HEK293 (cell line): Measurements from ENCODE around the gene SPOCK1.

ENCODE experiments used
- CTCF ChIA-PET: fragments of 350-600 bp; formaldehyde crosslinking; extraction: SDS; loops from one replicate; lab custom pipeline; 2021; ENCODE audit warnings: antibody characterized with exemption; lab: Yijun Ruan, JAX
- POLR2A ChIA-PET: fragments of 300-600 bp; formaldehyde crosslinking; extraction: SDS; loops from one replicate; lab custom pipeline; 2020; ENCODE audit warnings: antibody characterized with exemption, inconsistent platforms; lab: Yijun Ruan, JAX
- H3K27ac ChIP-seq: fragments of 200-500 bp; sonication (Bioruptor generic); 2 replicates; pipeline ENCODE4 v1.5.1; 2014; ENCODE audit warnings: low read depth, low read length, control low read depth, inconsistent platforms; ENCODE audit errors: extremely low read depth
- H3K36me3 ChIP-seq, 2 experiments: fragments of 200-500 bp in 1 of 2; sonication (Bioruptor generic) in 1 of 2; 1 replicate in 1 of 2; 2 replicates in 1 of 2; pipeline ENCODE4 v1.5.1; 2014 to 2017; ENCODE audit warnings: inconsistent platforms in 2 of 2, low read length in 2 of 2; ENCODE audit not compliant: control insufficient read depth in 2 of 2, insufficient read depth in 1 of 2
- H3K4me1 ChIP-seq: fragments of 200-500 bp; sonication (Bioruptor generic); 2 replicates; pipeline ENCODE4 v1.5.1; 2014; ENCODE audit warnings: mild to moderate bottlenecking, low read length, inconsistent platforms; ENCODE audit not compliant: control insufficient read depth, insufficient read depth
- H3K4me3 ChIP-seq: 2 replicates; pipeline ENCODE4 v1.5.1; 2011; ENCODE audit warnings: low read depth, mild to moderate bottlenecking, control low read depth, low read length, moderate library complexity
- H3K9me3 ChIP-seq: fragments of 200-500 bp; sonication (Bioruptor generic); 2 replicates; pipeline ENCODE4 v1.5.1; 2014; ENCODE audit warnings: low read depth, low read length, inconsistent platforms; ENCODE audit not compliant: control insufficient read depth, insufficient read depth
- BCL11B ChIP-seq: fragments of 450-650 bp; formaldehyde crosslinking; IDR thresholded peaks from 2 replicates; pipeline ENCODE4 v1.5.1; 2016; ENCODE audit warnings: low read depth, missing biosample characterization, missing genetic modification characterization
- GLIS2 ChIP-seq: fragments of 450-650 bp; formaldehyde crosslinking; IDR thresholded peaks from 2 replicates; pipeline ENCODE4 v1.5.1; 2016; ENCODE audit warnings: missing biosample characterization, missing genetic modification characterization
- KLF9 ChIP-seq: fragments of 450-650 bp; formaldehyde crosslinking; IDR thresholded peaks from 2 replicates; pipeline ENCODE4 v1.5.1; 2016; ENCODE audit warnings: missing biosample characterization, missing genetic modification characterization, low read depth
- SP2 ChIP-seq: fragments of 450-650 bp; formaldehyde crosslinking; IDR thresholded peaks from 2 replicates; pipeline ENCODE4 v1.5.1; 2016; ENCODE audit warnings: missing biosample characterization, missing genetic modification characterization
- SP3 ChIP-seq: fragments of 450-650 bp; formaldehyde crosslinking; IDR thresholded peaks from 2 replicates; pipeline ENCODE4 v1.5.1; 2016; ENCODE audit warnings: missing biosample characterization, missing genetic modification characterization
- ZBTB7A ChIP-seq: fragments of 450-650 bp; formaldehyde crosslinking; IDR thresholded peaks from 2 replicates; pipeline ENCODE4 v1.5.1; 2016; ENCODE audit warnings: low read depth, missing biosample characterization, missing genetic modification characterization
- ZNF146 ChIP-seq: fragments of 450-650 bp; formaldehyde crosslinking; IDR thresholded peaks from 2 replicates; pipeline ENCODE4 v1.5.1; 2016; ENCODE audit warnings: missing biosample characterization, missing genetic modification characterization
- ZNF266 ChIP-seq: fragments of 450-650 bp; formaldehyde crosslinking; IDR thresholded peaks from 2 replicates; pipeline ENCODE4 v1.5.1; 2016; ENCODE audit warnings: missing biosample characterization, missing genetic modification characterization, low read depth
- ZNF501 ChIP-seq: fragments of 450-650 bp; formaldehyde crosslinking; IDR thresholded peaks from 2 replicates; pipeline ENCODE4 v1.5.1; 2016; ENCODE audit warnings: missing biosample characterization, missing genetic modification characterization
- ZNF549 ChIP-seq: fragments of 450-650 bp; IDR thresholded peaks from 2 replicates; pipeline ENCODE4 v1.5.1; 2018; ENCODE audit warnings: missing biosample characterization, missing genetic modification characterization, mild to moderate bottlenecking, inconsistent platforms, moderate library complexity
- ZNF571 ChIP-seq: fragments of 450-650 bp; formaldehyde crosslinking; IDR thresholded peaks from 2 replicates; pipeline ENCODE4 v1.5.0; 2017; ENCODE audit warnings: missing biosample characterization, missing genetic modification characterization
- ZNF600 ChIP-seq: fragments of 450-650 bp; formaldehyde crosslinking; IDR thresholded peaks from 2 replicates; pipeline ENCODE4 v1.5.1; 2016; ENCODE audit warnings: missing biosample characterization, missing genetic modification characterization
- ZNF624 ChIP-seq: fragments of 450-650 bp; formaldehyde crosslinking; IDR thresholded peaks from 2 replicates; pipeline ENCODE4 v1.5.1; 2017; ENCODE audit warnings: missing biosample characterization, missing genetic modification characterization
- ZNF660 ChIP-seq: fragments of 450-650 bp; IDR thresholded peaks from 2 replicates; pipeline ENCODE4 v1.5.1; 2018; ENCODE audit warnings: missing biosample characterization, mild to moderate bottlenecking, missing genetic modification characterization
- ZNF670 ChIP-seq: fragments of 450-650 bp; formaldehyde crosslinking; IDR thresholded peaks from 2 replicates; pipeline ENCODE4 v1.5.1; 2016; ENCODE audit warnings: missing biosample characterization, missing genetic modification characterization, low read depth
- TF ChIP-seq, protein P1 (sequence below): fragments of 450-650 bp; formaldehyde crosslinking; IDR thresholded peaks from 2 replicates; pipeline ENCODE4; 2016; ENCODE audit warnings: missing biosample characterization, missing genetic modification characterization
- TF ChIP-seq, protein P2 (sequence below): fragments of 450-650 bp; formaldehyde crosslinking; IDR thresholded peaks from 2 replicates; pipeline ENCODE4 v1.5.1; 2017; ENCODE audit warnings: missing biosample characterization, missing genetic modification characterization
- TF ChIP-seq, protein P3 (sequence below): fragments of 450-650 bp; formaldehyde crosslinking; IDR thresholded peaks from 2 replicates; pipeline ENCODE4 v1.5.1; 2016; ENCODE audit warnings: missing biosample characterization, missing genetic modification characterization
- TF ChIP-seq, protein P4 (sequence below): fragments of 450-650 bp; formaldehyde crosslinking; IDR thresholded peaks from 2 replicates; pipeline ENCODE4 v1.5.1; 2016; ENCODE audit warnings: missing biosample characterization, missing genetic modification characterization
- TF ChIP-seq, protein P5 (sequence below): fragments of 450-650 bp; formaldehyde crosslinking; IDR thresholded peaks from 2 replicates; pipeline ENCODE4 v1.5.0; 2017; ENCODE audit warnings: missing biosample characterization, missing genetic modification characterization, borderline replicate concordance

The SPOCK1 gene

DNA sequence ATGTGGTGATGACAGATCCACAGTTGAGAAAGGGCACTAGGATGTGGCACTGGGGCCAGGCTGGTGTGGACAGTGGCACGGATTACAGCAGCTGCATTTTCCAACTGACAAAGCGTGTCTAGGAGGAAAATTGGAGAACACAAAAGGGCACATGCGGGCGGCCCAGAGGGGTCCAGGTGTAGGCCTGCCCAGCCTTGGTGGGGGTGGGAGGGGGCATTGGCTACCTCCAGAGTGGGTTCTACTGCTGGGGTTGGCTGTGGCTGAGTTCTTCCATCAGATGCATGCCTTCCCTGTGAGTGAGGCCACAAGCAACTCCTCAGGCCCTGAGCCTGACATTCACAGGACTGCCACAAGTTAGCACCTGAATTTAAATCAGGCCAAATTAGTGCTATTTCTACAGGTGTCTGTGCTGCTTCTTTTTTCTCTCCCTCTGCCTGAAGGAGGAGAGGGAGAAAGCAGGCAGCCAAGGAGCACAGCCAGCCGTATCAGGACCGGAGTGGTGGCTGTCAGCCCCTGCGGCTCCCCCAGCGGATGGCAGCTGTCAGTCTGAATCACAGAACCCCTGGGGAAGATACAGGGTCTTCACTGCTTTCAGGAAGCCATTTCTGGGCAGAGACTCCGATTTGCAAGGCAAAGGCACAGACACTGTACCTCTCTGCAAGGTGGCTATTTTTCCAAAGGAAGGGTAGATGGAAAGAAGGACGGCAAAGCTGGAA is 464.2 kb downstream of the SPOCK1 start:
- no peak for TF ChIP-seq ZNF571
- TF ChIP-seq ZNF660 (tag by site-specific recombination): no peak
- TF ChIP-seq, protein P1, sequence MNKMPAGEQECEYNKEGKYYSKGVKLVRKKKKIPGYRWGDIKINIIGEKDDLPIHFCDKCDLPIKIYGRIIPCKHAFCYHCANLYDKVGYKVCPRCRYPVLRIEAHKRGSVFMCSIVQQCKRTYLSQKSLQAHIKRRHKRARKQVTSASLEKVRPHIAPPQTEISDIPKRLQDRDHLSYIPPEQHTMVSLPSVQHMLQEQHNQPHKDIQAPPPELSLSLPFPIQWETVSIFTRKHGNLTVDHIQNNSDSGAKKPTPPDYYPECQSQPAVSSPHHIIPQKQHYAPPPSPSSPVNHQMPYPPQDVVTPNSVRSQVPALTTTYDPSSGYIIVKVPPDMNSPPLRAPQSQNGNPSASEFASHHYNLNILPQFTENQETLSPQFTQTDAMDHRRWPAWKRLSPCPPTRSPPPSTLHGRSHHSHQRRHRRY (tag by site-specific recombination): no peak
- TF ChIP-seq, protein P2, sequence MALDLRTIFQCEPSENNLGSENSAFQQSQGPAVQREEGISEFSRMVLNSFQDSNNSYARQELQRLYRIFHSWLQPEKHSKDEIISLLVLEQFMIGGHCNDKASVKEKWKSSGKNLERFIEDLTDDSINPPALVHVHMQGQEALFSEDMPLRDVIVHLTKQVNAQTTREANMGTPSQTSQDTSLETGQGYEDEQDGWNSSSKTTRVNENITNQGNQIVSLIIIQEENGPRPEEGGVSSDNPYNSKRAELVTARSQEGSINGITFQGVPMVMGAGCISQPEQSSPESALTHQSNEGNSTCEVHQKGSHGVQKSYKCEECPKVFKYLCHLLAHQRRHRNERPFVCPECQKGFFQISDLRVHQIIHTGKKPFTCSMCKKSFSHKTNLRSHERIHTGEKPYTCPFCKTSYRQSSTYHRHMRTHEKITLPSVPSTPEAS: no peak
- TF ChIP-seq KLF9 (tag by site-specific recombination): no peak
- no peak for TF ChIP-seq ZBTB7A (tag by site-specific recombination)
- no peaks in the 10 kb centered on the region for H3K36me3 ChIP-seq
- ChIA-PET CTCF (interaction anchor here (1.2 kb wide), 1 partner anchor 41 kb away, joined by 3 read pairs; no protein-coding TSS in a partner anchor), POLR2A (no interaction called here)
- no peak overlapping the region for H3K4me3 ChIP-seq
- no peak overlapping the region for H3K27ac ChIP-seq
- H3K4me1 ChIP-seq: no peaks in the 10 kb centered on the region
- no peaks in the 10 kb centered on the region for H3K9me3 ChIP-seq

DNA sequence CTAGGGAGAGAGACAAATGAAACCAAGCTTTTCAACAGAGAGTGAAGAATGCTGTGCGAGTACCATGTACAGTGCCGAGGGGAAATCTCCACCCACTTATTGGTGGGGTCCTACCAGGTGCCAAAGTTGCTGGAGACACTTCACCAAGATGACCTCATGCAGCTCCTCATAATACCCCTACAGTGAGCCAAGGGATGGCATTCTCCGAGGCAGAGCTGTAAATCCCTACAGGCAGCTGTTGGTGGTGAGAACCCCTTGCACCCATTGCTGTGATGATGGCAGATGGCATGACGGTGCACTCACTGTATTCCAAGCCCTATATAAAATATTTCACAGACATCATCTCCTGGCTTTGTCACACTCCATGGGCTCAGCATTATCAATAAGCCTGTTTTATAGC is 464.9 kb downstream of the SPOCK1 start:
- no peak for TF ChIP-seq ZNF600 (tag by site-specific recombination)
- no peak for TF ChIP-seq ZNF266 (tag by site-specific recombination)
- no peak for TF ChIP-seq GLIS2
- no peak for TF ChIP-seq BCL11B (tag by site-specific recombination)
- TF ChIP-seq, protein P3, sequence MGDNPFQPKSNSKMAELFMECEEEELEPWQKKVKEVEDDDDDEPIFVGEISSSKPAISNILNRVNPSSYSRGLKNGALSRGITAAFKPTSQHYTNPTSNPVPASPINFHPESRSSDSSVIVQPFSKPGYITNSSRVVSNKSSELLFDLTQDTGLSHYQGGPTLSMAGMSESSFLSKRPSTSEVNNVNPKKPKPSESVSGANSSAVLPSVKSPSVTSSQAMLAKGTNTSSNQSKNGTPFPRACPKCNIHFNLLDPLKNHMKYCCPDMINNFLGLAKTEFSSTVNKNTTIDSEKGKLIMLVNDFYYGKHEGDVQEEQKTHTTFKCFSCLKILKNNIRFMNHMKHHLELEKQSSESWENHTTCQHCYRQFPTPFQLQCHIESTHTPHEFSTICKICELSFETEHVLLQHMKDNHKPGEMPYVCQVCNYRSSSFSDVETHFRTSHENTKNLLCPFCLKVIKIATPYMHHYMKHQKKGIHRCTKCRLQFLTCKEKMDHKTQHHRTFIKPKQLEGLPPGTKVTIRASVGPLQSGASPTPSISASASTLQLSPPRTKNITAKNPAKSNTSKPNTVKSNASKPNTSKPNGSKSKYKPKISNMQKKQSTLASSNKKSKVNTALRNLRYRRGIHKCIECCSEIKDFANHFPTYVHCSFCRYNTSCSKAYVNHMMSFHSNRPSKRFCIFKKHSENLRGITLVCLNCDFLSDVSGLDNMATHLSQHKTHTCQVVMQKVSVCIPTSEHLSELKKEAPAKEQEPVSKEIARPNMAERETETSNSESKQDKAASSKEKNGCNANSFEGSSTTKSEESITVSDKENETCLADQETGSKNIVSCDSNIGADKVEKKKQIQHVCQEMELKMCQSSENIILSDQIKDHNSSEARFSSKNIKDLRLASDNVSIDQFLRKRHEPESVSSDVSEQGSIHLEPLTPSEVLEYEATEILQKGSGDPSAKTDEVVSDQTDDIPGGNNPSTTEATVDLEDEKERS (tag by site-specific recombination): no peak
- TF ChIP-seq ZNF549 (tag by site-specific recombination): no peak
- no peak for TF ChIP-seq SP3 (tag by site-specific recombination)
- TF ChIP-seq, protein P4, sequence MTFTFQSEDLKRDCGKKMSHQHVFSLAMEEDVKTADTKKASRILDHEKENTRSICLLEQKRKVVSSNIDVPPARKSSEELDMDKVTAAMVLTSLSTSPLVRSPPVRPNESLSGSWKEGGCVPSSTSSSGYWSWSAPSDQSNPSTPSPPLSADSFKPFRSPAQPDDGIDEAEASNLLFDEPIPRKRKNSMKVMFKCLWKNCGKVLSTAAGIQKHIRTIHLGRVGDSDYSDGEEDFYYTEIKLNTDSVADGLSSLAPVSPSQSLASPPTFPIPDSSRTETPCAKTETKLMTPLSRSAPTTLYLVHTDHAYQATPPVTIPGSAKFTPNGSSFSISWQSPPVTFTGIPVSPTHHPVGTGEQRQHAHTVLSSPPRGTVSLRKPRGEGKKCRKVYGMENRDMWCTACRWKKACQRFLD (tag by site-specific recombination): no peak
- no peak for TF ChIP-seq ZNF501
- no peak for TF ChIP-seq SP2 (tag by site-specific recombination)
- no peak for TF ChIP-seq ZNF146
- TF ChIP-seq, protein P5, sequence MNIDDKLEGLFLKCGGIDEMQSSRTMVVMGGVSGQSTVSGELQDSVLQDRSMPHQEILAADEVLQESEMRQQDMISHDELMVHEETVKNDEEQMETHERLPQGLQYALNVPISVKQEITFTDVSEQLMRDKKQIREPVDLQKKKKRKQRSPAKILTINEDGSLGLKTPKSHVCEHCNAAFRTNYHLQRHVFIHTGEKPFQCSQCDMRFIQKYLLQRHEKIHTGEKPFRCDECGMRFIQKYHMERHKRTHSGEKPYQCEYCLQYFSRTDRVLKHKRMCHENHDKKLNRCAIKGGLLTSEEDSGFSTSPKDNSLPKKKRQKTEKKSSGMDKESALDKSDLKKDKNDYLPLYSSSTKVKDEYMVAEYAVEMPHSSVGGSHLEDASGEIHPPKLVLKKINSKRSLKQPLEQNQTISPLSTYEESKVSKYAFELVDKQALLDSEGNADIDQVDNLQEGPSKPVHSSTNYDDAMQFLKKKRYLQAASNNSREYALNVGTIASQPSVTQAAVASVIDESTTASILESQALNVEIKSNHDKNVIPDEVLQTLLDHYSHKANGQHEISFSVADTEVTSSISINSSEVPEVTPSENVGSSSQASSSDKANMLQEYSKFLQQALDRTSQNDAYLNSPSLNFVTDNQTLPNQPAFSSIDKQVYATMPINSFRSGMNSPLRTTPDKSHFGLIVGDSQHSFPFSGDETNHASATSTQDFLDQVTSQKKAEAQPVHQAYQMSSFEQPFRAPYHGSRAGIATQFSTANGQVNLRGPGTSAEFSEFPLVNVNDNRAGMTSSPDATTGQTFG: no peak
- TF ChIP-seq ZNF670 (tag by site-specific recombination): no peak
- TF ChIP-seq ZNF624 (tag by site-specific recombination): no peak
- Histone ChIP-seq H3K9me3 (no peaks in the 10 kb centered on the region), H3K4me1 (no peaks in the 10 kb centered on the region), H3K4me3 (no peak overlapping the region), H3K36me3 (no peaks in the 10 kb centered on the region), H3K27ac (no peak overlapping the region)
- ChIA-PET POLR2A (no interaction called here), CTCF (interaction anchor here (1.2 kb wide), 1 partner anchor 41 kb away, joined by 3 read pairs; no protein-coding TSS in a partner anchor)
